GM06990 (cell line): Measurements from ENCODE around the gene SPTBN1.

Source experiments
- DNase-seq: peaks from one replicate; pipeline ENCODE4 v3.0.0-alpha.2; 2011; ENCODE audit not compliant: insufficient read length; ENCODE audit errors: extremely low read depth
- H3K27me3 ChIP-seq: replicated peaks from 2 replicates; pipeline ENCODE4 v1.6.0; 2011; ENCODE audit warnings: low read length; ENCODE audit not compliant: control insufficient read depth, insufficient read depth
- H3K36me3 ChIP-seq: 2 replicates; pipeline ENCODE4 v1.5.1; 2011; ENCODE audit warnings: low read length; ENCODE audit not compliant: control insufficient read depth, insufficient read depth
- H3K4me3 ChIP-seq: replicated peaks from 2 replicates; pipeline ENCODE4 v1.5.1; 2011; ENCODE audit warnings: low read depth, mild to moderate bottlenecking, control low read depth, low read length
- CTCF ChIP-seq: IDR thresholded peaks from 2 replicates; pipeline ENCODE4 v1.5.1; 2011; ENCODE audit warnings: low read length, control low read depth, mild to moderate bottlenecking, inconsistent platforms; ENCODE audit not compliant: insufficient read depth, poor library complexity, severe bottlenecking

The SPTBN1 gene

GRCh38 chr2:54712516-54712915 lies 256.4 kb downstream of the SPTBN1 start:
- no peaks in the 10 kb centered on the region for H3K36me3 ChIP-seq
- H3K4me3 ChIP-seq = no peak overlapping the region
- no peak for DNase-seq
- no peak for TF ChIP-seq CTCF
- H3K27me3 ChIP-seq = peaks cover 2% of the 10 kb centered on the region

- DNase-seq = no peak
- H3K4me3 ChIP-seq = no peak overlapping the region
- TF ChIP-seq CTCF = no peak
These were observed 258.9 kb downstream of the SPTBN1 start for GRCh38 chr2:54714996-54715395.

GRCh38 chr2:54716375-54716774 lies 260.2 kb downstream of the SPTBN1 start:
- no peak for DNase-seq
- no peak for TF ChIP-seq CTCF
- no peaks in the 10 kb centered on the region for H3K27me3 ChIP-seq
- H3K4me3 ChIP-seq = no peak overlapping the region
- no peaks in the 10 kb centered on the region for H3K36me3 ChIP-seq

More at GRCh38 chr2:54714996-54715395, 258.9 kb downstream of the SPTBN1 start:
- Histone ChIP-seq H3K27me3 (no peaks in the 10 kb centered on the region), H3K36me3 (no peaks in the 10 kb centered on the region)

GRCh38 chr2:54720563-54720962 lies 264.4 kb downstream of the SPTBN1 start:
- H3K27me3 ChIP-seq = no peaks in the 10 kb centered on the region; the same call in 1 of the 2 replicates
- no peak for TF ChIP-seq CTCF

More at GRCh38 chr2:54720563-54720962, 264.4 kb downstream of the SPTBN1 start:
- DNase-seq = no peak
- H3K36me3 ChIP-seq = no peaks in the 10 kb centered on the region
- no peak overlapping the region for H3K4me3 ChIP-seq
